IPS-18c (cell line): ENCODE data around the gene SYPL2.
A peak's percentile ranks its signal among the peaks of the same experiment; 100 is the strongest.
"Not testable (repeated sequence)": the region's sequence is repeated elsewhere in the genome, so short reads cannot be mapped to it uniquely, and the experiment has no call there.

Experiments used
- H3K4me3 ChIP-seq: 2 replicates; pipeline ENCODE4 v1.7.0; 2013; ENCODE audit warnings: low read depth, mild to moderate bottlenecking, low read length, moderate library complexity; ENCODE audit not compliant: insufficient read depth
- H3K9me3 ChIP-seq: one replicate; pipeline ENCODE4 v1.6.1; 2013; ENCODE audit warnings: mild to moderate bottlenecking, low read length, moderate library complexity; ENCODE audit not compliant: control insufficient read depth, insufficient read depth

Gene SYPL2

GRCh38 chr1:109466452-109467300 is at the start of gene SYPL2:
Gene SYPL2, plus strand, starts transcription at chr1:109466546. Its CDS starts 298 bp downstream, at chr1:109466844.
- Histone ChIP-seq H3K4me3 (peak within 1 kb of the TSS; percentile 79), H3K9me3 (peaks cover 2% of the 10 kb centered on the region)

- Histone ChIP-seq H3K9me3 (no peaks in the 10 kb centered on the region), H3K4me3 (no peak overlapping the region)
Observed at GRCh38 chr1:109423498-109423897, 42.8 kb upstream of the SYPL2 start.

GRCh38 chr1:109425391-109426280 is 40.7 kb upstream of the SYPL2 start:
- H3K4me3 ChIP-seq: peak overlapping the region; percentile 92
- no peaks in the 10 kb centered on the region for H3K9me3 ChIP-seq

- no peaks in the 10 kb centered on the region for H3K9me3 ChIP-seq
- H3K4me3 ChIP-seq: peak within 1 kb of the TSS; percentile 92
Observed at GRCh38 chr1:109426281-109427170, 39.8 kb upstream of the SYPL2 start, which contains the start of gene PSMA5. Gene PSMA5, minus strand, starts transcription at chr1:109426448. Its CDS starts 118 bp downstream, at chr1:109426330.

- H3K9me3 ChIP-seq: no peaks in the 10 kb centered on the region
- peak overlapping the region; percentile 92 for H3K4me3 ChIP-seq
Observed at GRCh38 chr1:109427171-109427467, 39.2 kb upstream of the SYPL2 start.

GRCh38 chr1:109432336-109432735 is 34.0 kb upstream of the SYPL2 start:
- Histone ChIP-seq H3K4me3 (no peak overlapping the region), H3K9me3 (peaks cover 5% of the 10 kb centered on the region)

GRCh38 chr1:109433322-109433721 is 33.0 kb upstream of the SYPL2 start:
- Histone ChIP-seq H3K4me3 (no peak overlapping the region), H3K9me3 (peaks cover 5% of the 10 kb centered on the region)

GRCh38 chr1:109434484-109434883 is 31.9 kb upstream of the SYPL2 start:
- no peak overlapping the region for H3K4me3 ChIP-seq
- H3K9me3 ChIP-seq: peaks cover 5% of the 10 kb centered on the region

GRCh38 chr1:109438798-109439297 is 27.5 kb upstream of the SYPL2 start:
- Histone ChIP-seq H3K4me3 (no peak overlapping the region), H3K9me3 (peaks cover 5% of the 10 kb centered on the region)

GRCh38 chr1:109441069-109441468 is 25.3 kb upstream of the SYPL2 start:
- Histone ChIP-seq H3K4me3 (no peak overlapping the region), H3K9me3 (peaks cover 2% of the 10 kb centered on the region)

- Histone ChIP-seq H3K9me3 (peaks cover 2% of the 10 kb centered on the region), H3K4me3 (no peak overlapping the region)
Observed at GRCh38 chr1:109443476-109443875, 22.9 kb upstream of the SYPL2 start.

- peaks cover 2% of the 10 kb centered on the region for H3K9me3 ChIP-seq
- H3K4me3 ChIP-seq: no peak overlapping the region
Observed at GRCh38 chr1:109444346-109444745, 22.0 kb upstream of the SYPL2 start.

GRCh38 chr1:109445949-109446695 is 20.2 kb upstream of the SYPL2 start:
- not testable (repeated sequence) for H3K4me3 ChIP-seq

GRCh38 chr1:109447524-109447923 is 18.8 kb upstream of the SYPL2 start:
- no peak overlapping the region for H3K4me3 ChIP-seq
- H3K9me3 ChIP-seq: peaks cover 2% of the 10 kb centered on the region

More at GRCh38 chr1:109445949-109446695, 20.2 kb upstream of the SYPL2 start:
- H3K9me3 ChIP-seq: not testable (repeated sequence)

- peaks cover 2% of the 10 kb centered on the region for H3K9me3 ChIP-seq
- no peak overlapping the region for H3K4me3 ChIP-seq
Observed at GRCh38 chr1:109454497-109455133, 11.7 kb upstream of the SYPL2 start.

- H3K9me3 ChIP-seq: peaks cover 2% of the 10 kb centered on the region
Observed at GRCh38 chr1:109457819-109458218, 8.5 kb upstream of the SYPL2 start.

More at GRCh38 chr1:109457819-109458218, 8.5 kb upstream of the SYPL2 start:
- H3K4me3 ChIP-seq: no peak overlapping the region
